NCI-H1048 (cell line): Measurements from ENCODE around the gene ACVR1B.
A peak's percentile ranks its signal among the peaks of the same experiment; 100 is the strongest.

Experiments used
- DNase-seq: peaks from one replicate; lab custom pipeline; 2025; lab: John Stamatoyannopoulos, UW

The ACVR1B gene

DNA sequence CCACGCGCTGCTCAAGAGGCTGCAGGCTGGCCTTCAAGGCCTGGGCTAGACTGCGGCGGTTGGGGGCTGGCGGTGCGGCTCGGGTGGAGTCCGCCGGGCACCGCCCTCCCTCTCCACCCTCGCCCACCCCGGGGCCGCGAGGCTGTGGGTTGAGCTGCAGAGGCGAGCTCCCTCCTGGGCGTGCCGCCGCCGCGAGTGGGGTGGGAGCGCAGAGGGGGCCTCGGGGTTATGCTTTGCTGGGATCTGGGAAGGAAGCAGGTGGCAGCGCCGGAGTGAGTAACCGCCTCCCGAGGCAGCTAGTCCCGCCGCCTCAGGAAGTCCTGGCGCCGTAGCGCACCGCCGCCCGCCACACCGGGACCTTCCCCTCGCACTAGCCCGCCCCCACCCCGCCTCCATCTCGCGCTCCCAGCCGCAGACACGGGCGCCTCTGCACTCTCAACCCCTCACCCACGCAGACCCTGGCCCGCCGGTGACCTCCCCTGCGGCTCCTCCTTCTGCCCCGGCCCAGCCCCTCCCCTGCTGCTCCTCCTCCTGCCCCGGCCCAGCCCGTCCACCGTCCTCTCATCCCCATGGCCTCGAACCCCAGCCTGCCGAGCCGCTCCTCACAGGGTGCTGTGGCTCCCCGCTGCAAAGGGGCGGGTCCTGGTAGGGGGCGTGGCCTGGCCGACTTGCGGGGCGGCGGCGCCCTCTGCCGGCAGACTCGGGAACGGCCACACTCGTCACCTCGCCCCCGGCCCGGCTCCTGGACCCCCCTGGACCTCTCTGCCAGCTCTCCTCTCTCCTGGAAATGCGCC is 71.9 kb downstream of the ACVR1B start:
- peak; percentile 56 for DNase-seq

GRCh38 chr12:52023976-52024688 is 72.6 kb downstream of the ACVR1B start:
- DNase-seq: no peak

GRCh38 chr12:52024845-52025230 is 73.3 kb downstream of the ACVR1B start:
- no peak for DNase-seq

DNA sequence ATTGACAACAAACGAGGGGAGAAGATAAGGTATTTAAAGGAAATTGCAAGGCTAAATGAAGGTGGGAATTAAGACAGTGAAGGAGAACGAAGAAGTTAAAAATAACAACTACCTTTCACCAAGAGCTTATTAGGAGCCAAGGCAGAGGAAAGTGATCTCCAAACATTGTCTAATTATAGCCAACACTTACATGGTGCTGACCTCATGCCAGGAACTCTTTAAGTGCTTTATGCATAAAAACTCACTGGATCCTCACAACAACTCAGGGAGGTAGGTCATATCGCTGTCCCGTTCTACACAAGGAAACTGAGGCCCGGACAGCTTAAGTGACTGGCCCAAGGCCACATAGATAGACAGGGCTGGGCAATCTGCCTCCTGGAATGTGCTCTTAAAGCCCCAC is 74.8 kb downstream of the ACVR1B start:
- DNase-seq: no peak

DNA sequence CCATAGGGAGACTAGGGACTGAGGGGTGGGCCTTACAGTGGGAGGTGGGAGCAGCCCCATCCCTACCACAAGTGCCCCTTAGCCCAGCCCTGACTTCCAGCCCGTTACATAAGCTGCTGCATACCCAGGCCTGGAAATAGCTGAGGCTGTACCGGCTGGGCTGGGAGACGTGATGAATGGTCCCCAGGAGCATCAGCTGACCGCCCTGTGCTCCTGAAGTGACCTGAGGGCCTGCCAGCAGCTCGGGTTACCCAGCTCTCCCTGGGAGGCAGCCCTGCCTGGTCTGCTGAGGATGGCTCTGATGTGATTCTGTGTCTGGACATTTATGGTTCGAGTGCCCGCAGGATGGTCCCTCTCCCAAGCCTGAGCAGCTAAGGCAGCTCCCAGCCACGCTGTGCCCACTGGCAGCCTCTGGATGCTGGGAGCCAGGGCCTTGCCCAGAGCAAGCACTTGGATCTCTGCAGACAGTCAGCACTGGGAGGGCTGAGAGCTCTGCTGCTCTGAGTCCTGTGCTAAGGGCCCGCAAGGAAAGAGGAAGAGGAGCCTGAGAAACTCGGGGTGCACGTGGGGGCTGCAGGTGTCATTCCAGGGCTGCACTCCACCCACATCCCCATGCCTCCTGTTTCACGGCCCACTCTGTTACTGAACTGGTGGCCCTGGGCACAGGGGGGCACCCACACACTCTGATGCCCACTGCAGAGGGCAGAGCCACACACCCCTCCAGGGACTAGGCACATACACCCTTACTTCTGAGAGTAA is 75.8 kb downstream of the ACVR1B start:
- DNase-seq: no peak

- no peak for DNase-seq
Measured at GRCh38 chr12:52029685-52030084, 78.2 kb downstream of the ACVR1B start.

GRCh38 chr12:52032446-52032803 is 80.9 kb downstream of the ACVR1B start:
- DNase-seq: no peak

- DNase-seq: peak; percentile 84
Measured at GRCh38 chr12:52032804-52033445, 81.4 kb downstream of the ACVR1B start.

DNA sequence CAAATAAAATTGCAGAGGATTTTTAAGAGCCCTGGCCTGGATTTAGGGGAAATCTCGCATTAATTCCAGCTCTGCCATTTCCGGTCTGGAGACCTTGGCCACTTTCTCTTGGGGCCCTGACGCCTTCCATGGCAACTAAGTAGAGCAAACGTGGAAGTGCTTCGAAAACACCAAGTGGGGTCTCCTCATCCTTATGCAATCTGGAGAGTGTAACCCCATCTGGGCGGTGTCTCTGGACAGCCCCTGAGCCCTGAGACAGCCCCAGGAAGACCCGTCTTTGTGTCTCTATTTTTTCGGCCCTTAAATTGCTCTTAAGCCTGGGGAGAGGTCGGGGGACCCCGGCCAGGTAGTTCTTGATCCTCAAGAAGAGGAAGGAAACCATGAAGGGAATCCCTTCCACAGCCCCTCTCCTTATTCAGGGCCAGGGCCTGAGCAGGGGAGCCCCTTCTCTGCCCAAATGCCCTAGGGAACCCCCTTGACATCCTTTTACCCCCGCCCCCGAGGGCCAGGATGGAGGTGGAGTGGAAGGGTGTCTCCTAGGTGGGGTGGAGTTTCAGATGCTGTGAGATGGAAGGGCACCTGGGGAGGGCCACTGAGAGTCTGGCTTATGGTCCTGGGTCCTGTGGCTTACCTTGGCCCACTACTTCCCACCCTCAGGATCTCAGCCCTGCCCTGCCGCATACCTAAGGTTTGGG is 82.1 kb downstream of the ACVR1B start:
- no peak for DNase-seq

- DNase-seq: no peak
Measured at GRCh38 chr12:52035190-52035589, 83.7 kb downstream of the ACVR1B start.

- DNase-seq: no peak
Measured at GRCh38 chr12:52035926-52036325, 84.4 kb downstream of the ACVR1B start.

- peak; percentile 55 for DNase-seq
Measured at GRCh38 chr12:52036587-52037171, 85.2 kb downstream of the ACVR1B start.

GRCh38 chr12:52037248-52037861 is 85.9 kb downstream of the ACVR1B start:
- no peak for DNase-seq

GRCh38 chr12:52038447-52038846 is 86.9 kb downstream of the ACVR1B start:
- DNase-seq: no peak

GRCh38 chr12:52041035-52041434 is 89.5 kb downstream of the ACVR1B start:
- no peak for DNase-seq

DNA sequence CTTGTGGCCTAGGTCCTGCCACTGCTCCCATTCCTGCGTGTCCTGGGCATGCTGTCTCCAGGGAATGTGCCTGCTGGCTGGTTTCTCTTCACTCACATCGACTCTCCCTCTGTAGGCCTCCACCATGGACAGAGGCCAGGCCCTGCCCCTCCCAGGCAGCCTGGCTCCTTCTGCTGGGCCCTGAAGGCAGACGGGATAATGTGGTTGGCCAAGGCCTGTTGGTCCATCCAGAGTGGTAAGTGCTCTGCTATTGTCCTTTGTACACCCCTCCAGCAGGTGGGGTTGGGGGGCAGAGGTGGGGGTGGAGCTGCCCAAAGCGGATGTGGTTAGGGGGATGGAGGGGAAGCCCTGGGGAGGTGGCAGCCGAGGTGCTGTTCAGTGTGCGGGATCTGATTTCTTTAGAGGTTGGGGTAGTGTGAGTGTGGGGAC is 90.2 kb downstream of the ACVR1B start:
- no peak for DNase-seq

DNA sequence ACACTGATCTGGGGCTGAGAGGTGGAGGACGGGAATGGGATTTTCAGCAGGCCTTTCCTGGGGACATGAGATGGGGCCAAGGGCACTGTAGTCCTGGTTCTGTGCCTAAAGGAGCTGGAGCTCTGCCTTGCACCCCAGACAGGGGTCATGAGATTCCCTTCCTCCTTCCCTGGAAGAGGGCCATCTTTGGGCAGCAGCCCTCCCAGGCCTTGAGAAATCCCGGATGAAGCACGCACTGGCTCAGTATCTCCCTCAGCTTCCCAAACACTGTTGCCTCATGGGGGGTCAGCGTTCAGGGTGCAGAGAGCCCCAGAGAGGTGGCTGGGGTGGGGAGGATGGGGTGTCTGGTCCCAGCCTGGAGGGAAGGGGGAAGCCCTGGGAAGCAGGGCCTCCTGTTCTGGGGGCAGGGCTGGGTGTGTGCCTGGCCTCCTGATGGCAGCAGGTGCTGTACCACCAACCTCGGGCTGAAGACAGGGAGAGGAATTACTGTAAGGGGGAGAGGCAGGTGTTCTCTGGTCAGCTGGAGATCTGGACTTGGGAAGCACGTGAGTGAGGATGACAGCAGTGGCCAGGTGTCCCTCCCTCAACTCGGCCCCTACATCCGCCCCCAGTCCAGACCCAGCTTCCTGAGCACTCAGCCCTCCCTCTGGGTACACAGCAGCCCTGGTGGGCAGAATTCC is 91.3 kb downstream of the ACVR1B start:
- DNase-seq: no peak

- DNase-seq: no peak
Measured at GRCh38 chr12:52043386-52044212, 92.1 kb downstream of the ACVR1B start.

- no peak for DNase-seq
Measured at GRCh38 chr12:52044292-52044983, 92.9 kb downstream of the ACVR1B start.
